ENCODE results near the gene LDLRAP1. TPM values are rescaled to one million over a fixed set of nuclear protein-coding genes. Genes with fewer than 3 reads are reported as not detected.

LDLRAP1 gene
- total RNA-seq, 4 donors from 2014 or later, result 7.3 to 18.1 (median 9.2) TPM

DNA sequence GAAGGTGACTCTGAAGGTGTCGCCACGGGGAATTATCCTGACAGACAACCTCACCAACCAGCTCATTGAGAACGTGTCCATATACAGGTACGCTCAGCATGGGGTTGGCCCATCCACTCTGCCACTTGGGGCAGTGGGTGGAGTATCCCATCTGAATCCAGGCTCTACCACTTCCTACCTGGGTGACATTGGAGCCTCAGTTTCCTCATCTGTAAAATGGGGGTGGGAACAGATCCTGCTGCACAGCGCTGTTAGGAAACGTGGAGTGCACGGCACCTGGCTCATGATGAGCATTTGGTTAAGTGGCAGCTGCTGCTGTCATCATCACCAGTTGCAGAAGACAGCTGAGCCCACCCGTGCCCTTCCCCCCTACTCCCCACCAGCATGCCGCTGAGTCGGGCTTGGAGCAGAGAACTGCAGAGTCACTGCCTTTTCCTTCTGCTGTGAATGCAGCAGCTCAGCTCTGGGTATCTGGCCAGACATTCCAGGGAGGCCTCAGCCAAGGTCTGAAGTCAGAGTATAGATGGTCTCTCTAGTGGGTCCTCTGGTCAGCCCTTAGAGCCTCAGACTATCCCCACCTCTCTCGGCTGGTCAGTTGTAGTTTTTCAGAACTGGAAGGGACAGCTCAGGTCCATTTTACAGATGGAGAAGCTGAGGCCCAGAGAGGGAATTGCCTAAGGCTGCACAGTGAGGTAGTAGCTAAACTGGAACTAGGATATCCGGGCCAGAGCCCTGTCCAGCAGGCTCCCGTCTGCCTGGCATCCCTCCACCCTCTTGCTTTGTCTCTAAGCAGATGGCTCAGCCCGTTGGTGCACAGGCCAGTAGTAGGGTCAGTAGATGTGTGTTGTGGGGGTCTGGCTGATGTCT, 11.7 kb downstream of the LDLRAP1 start:
- TF ChIP-seq, protein P1, sequence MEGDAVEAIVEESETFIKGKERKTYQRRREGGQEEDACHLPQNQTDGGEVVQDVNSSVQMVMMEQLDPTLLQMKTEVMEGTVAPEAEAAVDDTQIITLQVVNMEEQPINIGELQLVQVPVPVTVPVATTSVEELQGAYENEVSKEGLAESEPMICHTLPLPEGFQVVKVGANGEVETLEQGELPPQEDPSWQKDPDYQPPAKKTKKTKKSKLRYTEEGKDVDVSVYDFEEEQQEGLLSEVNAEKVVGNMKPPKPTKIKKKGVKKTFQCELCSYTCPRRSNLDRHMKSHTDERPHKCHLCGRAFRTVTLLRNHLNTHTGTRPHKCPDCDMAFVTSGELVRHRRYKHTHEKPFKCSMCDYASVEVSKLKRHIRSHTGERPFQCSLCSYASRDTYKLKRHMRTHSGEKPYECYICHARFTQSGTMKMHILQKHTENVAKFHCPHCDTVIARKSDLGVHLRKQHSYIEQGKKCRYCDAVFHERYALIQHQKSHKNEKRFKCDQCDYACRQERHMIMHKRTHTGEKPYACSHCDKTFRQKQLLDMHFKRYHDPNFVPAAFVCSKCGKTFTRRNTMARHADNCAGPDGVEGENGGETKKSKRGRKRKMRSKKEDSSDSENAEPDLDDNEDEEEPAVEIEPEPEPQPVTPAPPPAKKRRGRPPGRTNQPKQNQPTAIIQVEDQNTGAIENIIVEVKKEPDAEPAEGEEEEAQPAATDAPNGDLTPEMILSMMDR (IDR thresholded peaks at IDR 0.05; ENCODE audit: low read depth), result no peak

DNA sequence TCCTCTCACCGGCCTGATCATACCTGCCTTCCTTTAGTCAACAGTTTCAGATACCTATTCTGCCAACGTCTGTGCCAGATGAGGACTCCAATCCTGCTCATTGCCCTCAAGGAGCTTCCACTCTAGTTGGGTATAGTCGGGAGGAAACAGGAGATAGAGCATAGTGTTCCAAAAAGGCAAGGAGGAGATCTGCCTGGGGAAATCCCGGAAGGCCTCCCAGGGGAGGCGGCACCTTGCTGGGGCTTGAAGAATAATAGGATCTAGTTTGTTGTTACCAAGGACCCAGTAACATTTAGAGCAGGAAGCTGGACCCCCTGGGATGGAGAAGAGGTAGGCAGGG, 12.3 kb downstream of the LDLRAP1 start:
- TF ChIP-seq, protein P1 (IDR thresholded peaks at IDR 0.05; ENCODE audit: low read depth), result no peak

DNA sequence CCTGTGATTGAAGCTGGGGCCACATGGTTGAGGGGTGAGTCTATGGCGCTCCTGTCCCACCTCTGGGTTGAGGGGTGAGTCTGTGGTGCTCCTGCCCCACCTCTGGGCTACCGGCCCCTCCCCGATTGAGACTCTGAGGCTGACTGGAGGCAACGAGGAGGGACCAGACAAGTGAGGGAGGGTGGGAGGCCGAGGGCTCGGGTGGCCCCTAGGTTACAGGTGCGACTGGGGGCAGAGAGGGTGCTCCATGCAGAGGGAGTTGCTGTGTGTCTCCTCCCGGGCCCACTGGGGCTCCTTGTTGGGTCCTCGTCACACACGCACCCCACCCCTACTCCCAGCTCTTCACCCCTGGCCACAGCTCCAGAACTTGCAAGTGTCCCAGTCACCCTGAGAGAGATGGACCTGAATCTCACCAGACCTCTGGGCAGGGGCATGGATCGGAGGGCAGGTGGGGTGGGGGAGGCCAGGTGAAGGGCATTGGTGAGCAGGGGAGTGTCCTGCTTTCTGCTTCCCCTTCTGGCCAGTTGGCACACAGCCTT, 12.8 kb downstream of the LDLRAP1 start:
- TF ChIP-seq, protein P1 (IDR thresholded peaks at IDR 0.05; ENCODE audit: low read depth), result no peak

DNA sequence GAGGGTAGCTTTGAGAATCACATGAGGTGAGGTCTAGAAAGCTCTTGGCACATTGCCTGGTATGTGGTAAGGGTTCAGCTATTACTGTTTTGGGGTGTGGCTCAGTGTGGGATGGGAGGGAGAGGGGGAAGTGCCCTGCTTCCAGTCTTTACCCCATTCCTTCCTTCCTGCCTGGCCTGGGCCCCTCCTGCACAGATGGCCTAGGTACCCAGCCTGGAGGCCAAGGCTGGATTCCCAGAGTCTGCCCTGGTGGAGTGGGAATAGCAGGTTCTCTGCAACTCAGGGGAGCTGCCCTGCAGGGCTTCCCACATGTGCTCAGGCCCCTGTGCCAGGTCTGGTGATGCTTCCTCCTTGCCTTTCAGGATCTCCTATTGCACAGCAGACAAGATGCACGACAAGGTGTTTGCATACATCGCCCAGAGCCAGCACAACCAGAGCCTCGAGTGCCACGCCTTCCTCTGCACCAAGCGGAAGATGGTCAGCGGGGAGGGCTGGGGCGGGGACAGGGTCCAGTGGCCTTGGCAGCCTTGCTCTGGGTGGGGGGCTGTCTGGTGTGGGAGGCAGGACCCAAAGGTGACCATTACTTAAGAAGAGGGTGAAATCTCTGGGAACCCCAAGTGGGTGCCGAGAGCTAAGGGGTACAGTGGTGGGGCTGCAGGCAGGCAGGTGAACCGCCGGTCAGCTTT, 13.5 kb downstream of the LDLRAP1 start:
- TF ChIP-seq, protein P1 (IDR thresholded peaks at IDR 0.05; ENCODE audit: low read depth), result no peak

DNA sequence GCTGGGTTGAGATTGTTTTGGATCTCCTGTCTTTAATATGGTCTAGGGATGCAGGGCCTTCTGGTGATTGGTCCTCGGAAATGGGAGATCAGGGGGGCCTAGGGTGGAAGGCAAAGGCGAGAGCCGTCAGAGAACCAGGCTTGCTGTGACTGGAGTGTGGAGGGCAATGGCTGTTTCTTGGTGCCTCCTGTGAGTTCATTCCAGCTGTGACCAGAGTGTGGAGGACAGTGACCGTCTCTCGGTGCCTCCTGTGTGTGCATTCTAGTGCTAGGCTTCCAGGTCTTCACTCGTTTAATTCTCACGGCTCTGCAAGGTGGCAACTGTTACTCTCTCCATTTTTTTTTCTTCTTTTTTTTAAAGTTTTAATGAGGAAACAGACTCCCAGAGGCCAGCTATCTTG, 14.1 kb downstream of the LDLRAP1 start:
- TF ChIP-seq, protein P1 (IDR thresholded peaks at IDR 0.05; ENCODE audit: low read depth), result no peak

DNA sequence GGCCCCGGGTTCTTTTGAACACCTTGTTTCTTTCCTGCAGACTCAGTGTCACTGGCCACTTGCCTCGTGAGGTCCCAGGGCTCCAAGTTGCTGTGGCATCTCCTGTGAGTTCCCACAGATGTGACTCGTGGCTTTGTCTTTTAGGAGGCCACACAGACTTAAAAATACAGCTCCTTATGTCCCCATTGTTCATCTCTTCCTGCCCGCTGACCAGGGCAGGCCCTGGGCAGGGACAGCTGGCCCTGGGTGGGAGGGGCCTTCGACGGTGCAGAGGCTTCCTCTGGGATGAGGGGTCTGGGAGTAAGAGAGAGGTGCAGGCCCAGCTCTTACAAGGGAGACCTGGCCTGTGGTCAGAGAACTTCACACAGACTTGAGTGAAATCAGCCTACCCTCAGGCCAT, 15.6 kb downstream of the LDLRAP1 start:
- TF ChIP-seq, protein P1 (IDR thresholded peaks at IDR 0.05; ENCODE audit: low read depth), result no peak

DNA sequence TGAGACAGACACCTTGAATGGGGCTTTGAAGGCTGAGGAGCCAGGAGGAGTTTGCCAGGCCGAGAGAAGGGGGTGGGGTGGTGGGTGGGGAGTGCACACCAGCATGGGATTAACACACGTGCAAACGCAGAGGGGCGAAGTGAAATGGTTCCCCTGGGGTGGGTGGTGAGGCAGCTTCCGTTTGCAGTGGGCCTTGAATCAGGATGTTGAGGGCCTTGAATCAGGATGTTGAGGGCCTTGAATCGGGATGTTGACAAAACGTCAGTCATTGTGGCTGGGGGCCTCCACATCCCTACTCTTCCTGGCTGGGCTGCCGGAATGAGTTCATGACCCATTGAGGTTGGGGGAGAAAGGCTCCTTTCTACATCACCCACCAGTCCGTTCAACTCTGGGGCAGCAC, 16.6 kb downstream of the LDLRAP1 start:
- TF ChIP-seq, protein P1 (IDR thresholded peaks at IDR 0.05; ENCODE audit: low read depth), result no peak

All from subcutaneous adipose tissue (tissue), 4 donors.